Dendritic cell treated with granulocyte-macrophage colony-stimulating factor and Interleukin-4, amounts not matched to agents 40 ng/mL and 50 ng/mL, for 4 days (primary cell): Measurements from ENCODE around the gene KLRD1.
"Not testable (repeated sequence)": the region's sequence is repeated elsewhere in the genome, so short reads cannot be mapped to it uniquely, and the experiment has no call there.

Source experiments
- H3K27ac Mint-ChIP-seq: one replicate; pipeline ENCODE4 v1.8.0; 2022; ENCODE audit warnings: mild to moderate bottlenecking, mixed read lengths
- H3K27me3 Mint-ChIP-seq: one replicate; pipeline ENCODE4 v1.8.0; 2022; ENCODE audit warnings: mild to moderate bottlenecking, mixed read lengths
- H3K36me3 Mint-ChIP-seq: one replicate; pipeline ENCODE4 v1.8.0; 2022; ENCODE audit warnings: low read depth, mixed read lengths
- H3K4me1 Mint-ChIP-seq: one replicate; pipeline ENCODE4 v1.8.0; 2022; ENCODE audit warnings: low read depth, mixed read lengths
- H3K4me3 Mint-ChIP-seq: one replicate; pipeline ENCODE4 v1.8.0; 2022; ENCODE audit warnings: mild to moderate bottlenecking, moderate library complexity, mixed read lengths
- H3K9me3 Mint-ChIP-seq: one replicate; pipeline ENCODE4 v1.8.0; 2022; ENCODE audit warnings: mixed read lengths
- intact Hi-C: fragments of 100-400 bp; cut with micrococcal nuclease; formaldehyde crosslinking; loops from one replicate; pipeline ENCODE4 v1.15.0; 2022

KLRD1 gene

DNA sequence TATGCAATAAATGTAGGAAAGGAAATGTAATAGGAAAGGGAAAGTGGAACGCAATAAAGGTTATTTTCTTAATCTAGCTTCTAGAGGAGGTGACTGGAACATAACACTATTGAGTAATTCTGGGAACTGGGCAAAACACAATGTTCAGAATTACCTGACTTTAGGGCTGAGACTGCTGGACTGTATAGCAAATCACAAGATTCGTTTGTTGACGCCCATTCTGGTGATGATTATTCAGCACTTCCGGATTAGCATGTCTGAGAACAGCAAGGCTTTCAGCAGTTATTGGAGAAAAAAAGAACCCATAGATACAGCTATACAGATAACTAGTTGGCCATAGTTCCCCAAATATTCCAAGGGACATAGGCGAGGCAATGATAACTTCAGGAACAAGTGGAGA lies 2.3 kb upstream of the KLRD1 start:
- no peak overlapping the region for H3K27ac Mint-ChIP-seq
- H3K27me3 Mint-ChIP-seq: no peaks in the 10 kb centered on the region
- intact Hi-C loops: no loop called here
- H3K36me3 Mint-ChIP-seq: no peaks in the 10 kb centered on the region
- H3K4me3 Mint-ChIP-seq: no peak overlapping the region
- no peaks in the 10 kb centered on the region for H3K4me1 Mint-ChIP-seq
- peaks cover 13% of the 10 kb centered on the region for H3K9me3 Mint-ChIP-seq

DNA sequence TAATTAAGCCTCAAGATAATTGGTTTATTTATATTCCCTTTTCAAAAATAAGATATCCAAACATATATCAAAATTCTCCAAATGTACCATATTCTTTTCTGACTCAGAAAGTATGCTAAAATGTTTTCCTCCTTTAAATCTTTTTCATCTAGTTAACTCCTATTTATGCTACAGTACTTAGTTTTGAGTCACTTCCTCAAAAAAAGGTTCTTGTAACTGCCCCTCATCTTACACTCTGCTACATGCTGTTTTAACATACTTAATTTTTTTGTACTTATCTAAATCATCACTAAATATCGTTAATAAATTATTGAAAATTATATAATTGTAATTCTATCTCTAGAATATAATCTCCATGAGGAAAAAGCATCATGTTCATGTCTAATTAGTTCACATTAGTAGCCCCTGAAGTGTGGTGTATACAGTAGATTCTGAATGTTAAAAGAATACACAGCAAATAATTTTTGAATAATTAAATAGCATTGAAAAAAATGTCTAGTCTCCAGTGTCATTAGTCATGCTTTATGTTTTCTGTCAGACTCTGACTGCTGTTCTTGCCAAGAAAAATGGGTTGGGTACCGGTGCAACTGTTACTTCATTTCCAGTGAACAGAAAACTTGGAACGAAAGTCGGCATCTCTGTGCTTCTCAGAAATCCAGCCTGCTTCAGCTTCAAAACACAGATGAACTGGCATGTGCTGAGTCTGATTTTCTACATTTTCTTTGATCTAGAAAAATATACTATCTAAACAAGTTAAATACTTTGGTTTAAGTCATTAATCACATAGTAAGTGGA lies 3.5 kb downstream of the KLRD1 start:
- H3K9me3 Mint-ChIP-seq: no peaks in the 10 kb centered on the region
- H3K27ac Mint-ChIP-seq: no peak overlapping the region
- no peaks in the 10 kb centered on the region for H3K27me3 Mint-ChIP-seq
- intact Hi-C loops: loop anchor here (10.0 kb wide), 1 partner anchor 66 kb away; no protein-coding TSS in a partner anchor
- H3K36me3 Mint-ChIP-seq: no peaks in the 10 kb centered on the region
- peaks cover 9% of the 10 kb centered on the region for H3K4me1 Mint-ChIP-seq
- no peak overlapping the region for H3K4me3 Mint-ChIP-seq

DNA sequence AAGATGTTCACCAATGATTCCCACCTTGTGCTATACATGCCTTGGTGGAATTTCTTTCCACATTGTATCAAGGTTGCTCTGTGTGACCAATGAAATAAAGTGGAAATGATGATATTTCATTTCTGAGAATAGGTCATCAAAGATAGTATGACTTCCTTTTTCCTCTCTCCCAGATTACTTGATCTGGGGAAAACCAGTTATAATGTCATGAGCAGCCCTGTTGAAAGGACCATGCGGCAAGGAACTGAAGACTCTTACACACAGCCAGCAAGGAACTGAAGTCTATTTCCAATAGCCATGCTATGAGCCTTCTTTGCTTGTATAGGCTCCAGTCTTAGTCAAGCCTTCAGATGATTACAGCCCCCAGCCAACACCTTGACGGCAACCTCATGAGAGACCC lies 11.7 kb downstream of the KLRD1 start:
- intact Hi-C loops: loop anchor here (10.0 kb wide), 1 partner anchor 75 kb away; no protein-coding TSS in a partner anchor
- no peak overlapping the region for H3K4me3 Mint-ChIP-seq
- H3K9me3 Mint-ChIP-seq: no peaks in the 10 kb centered on the region
- H3K4me1 Mint-ChIP-seq: peaks cover 5% of the 10 kb centered on the region
- no peak overlapping the region for H3K27ac Mint-ChIP-seq
- H3K36me3 Mint-ChIP-seq: no peaks in the 10 kb centered on the region
- peaks cover 3% of the 10 kb centered on the region for H3K27me3 Mint-ChIP-seq

DNA sequence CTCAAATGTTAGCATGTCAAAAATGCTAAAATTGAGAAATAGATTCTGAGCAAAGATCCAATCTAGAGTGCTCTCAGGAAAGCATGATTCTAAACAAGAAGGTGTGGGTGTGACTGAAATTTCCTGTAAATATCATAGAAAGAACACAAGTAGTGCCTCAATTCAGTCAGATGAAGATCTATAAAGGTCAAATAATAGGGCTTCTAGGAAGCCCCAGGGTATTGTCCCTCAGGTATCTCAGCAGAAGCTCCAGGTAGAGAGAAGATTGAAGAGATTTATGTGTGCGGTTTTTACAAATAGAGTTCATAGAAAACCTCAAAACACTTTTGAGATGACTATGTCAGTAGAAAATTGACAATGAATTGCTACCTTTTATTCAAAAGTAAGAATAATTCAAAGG lies 13.0 kb downstream of the KLRD1 start:
- Mint-ChIP-seq H3K36me3 (no peaks in the 10 kb centered on the region), H3K4me3 (no peak overlapping the region), H3K9me3 (no peaks in the 10 kb centered on the region), H3K4me1 (peaks cover 5% of the 10 kb centered on the region), H3K27me3 (peaks cover 3% of the 10 kb centered on the region), H3K27ac (no peak overlapping the region)
- intact Hi-C loops: no loop called here

DNA sequence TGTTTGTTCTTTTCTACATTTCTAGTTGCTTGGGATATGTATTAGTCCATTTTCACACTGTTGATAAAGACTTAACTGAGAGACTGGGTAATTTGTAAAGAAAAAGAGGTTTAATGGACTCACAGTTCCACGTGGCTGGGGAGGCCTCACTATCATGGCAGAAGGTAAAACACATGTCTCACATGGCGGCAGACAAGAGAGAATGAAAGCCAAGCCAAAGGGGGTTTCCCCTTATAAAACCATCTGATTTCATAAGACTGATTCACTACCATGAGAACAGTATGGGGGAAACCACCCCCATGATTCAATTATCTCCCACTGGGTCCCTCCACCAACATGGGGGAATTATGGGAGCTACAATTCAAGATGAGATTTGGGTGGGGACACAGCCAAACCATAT lies 21.0 kb downstream of the KLRD1 start:
- H3K36me3 Mint-ChIP-seq, H3K4me1 Mint-ChIP-seq, H3K4me3 Mint-ChIP-seq, H3K27me3 Mint-ChIP-seq, H3K27ac Mint-ChIP-seq, intact Hi-C loops, H3K9me3 Mint-ChIP-seq: not testable (repeated sequence)

DNA sequence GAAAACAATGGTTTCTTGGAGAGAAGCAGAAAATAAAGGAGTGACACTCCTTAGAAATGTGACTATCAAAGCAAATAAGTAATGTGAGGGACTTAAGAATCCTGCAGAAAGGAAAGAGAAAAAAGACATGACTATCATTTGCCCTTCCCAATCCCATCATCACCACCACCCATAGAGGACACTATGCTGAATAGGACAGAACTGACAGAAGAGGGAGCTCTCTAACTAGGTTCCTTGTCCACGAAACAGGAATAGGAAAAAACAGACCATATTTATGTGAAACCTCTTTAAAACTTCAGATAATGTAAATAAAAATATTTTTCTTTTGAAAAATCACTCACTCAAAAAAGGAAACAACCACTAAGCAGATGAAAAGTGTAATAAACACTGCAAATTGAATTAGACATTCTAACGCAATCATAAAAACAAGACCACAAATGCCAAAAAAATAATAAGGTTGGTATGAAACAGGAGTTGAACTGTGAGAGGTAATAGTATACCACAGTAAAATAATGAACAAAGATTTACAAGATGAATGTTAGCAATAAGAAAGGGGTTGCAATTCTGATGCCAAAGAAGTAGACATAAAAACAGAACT lies 24.1 kb downstream of the KLRD1 start:
- peaks cover 12% of the 10 kb centered on the region for H3K4me1 Mint-ChIP-seq
- intact Hi-C loops: loop anchor here (1.0 kb wide), 2 partner anchors 95 to 231 kb away; no protein-coding TSS in a partner anchor
- H3K4me3 Mint-ChIP-seq: no peak overlapping the region
- H3K27me3 Mint-ChIP-seq: peaks cover 8% of the 10 kb centered on the region
- H3K36me3 Mint-ChIP-seq: no peaks in the 10 kb centered on the region
- no peak overlapping the region for H3K27ac Mint-ChIP-seq
- no peaks in the 10 kb centered on the region for H3K9me3 Mint-ChIP-seq

DNA sequence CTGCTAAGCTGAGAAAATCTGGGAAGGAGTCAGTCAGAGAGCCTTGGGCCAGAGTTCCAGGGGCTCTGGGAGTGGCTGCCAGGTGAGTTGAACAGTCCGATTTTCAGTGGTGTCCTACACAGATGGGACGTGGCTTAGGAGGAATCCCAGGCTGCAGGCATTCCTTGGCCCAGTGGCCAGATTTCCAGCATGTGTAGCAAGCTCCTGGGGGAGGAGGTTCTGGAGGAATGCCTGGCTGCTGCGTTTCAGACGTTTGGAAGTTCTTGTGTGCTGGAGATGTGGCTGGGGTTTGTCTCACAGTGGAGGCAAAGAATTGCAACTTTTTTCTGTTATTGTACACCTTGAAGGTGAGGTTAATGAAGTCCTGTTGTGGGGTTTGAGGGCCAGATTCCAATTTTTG lies 28.5 kb downstream of the KLRD1 start:
- intact Hi-C loops, H3K27ac Mint-ChIP-seq, H3K4me3 Mint-ChIP-seq, H3K27me3 Mint-ChIP-seq, H3K9me3 Mint-ChIP-seq, H3K36me3 Mint-ChIP-seq: not testable (repeated sequence)
- peaks cover 12% of the 10 kb centered on the region for H3K4me1 Mint-ChIP-seq

DNA sequence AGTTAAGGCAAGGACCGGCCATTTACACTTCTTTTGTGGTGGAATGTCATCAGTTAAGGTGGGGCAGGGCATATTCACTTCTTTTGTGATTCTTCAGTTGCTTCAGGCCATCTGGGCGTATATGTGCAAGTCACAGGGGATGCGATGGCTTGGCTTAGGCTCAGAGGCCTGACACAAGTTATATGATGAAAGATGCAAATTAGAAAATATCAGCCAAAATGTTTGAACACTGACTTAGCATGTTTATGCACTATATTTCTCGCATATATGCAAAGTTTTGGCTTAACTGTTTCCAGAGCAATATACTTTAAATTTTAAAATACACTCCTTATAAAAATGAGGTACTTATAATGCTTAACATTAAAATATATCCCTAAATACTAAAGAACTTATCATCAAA lies 30.8 kb downstream of the KLRD1 start:
- intact Hi-C loops, H3K36me3 Mint-ChIP-seq, H3K4me3 Mint-ChIP-seq, H3K27ac Mint-ChIP-seq, H3K27me3 Mint-ChIP-seq: not testable (repeated sequence)
- peaks cover 18% of the 10 kb centered on the region for H3K4me1 Mint-ChIP-seq
- H3K9me3 Mint-ChIP-seq: peaks cover 17% of the 10 kb centered on the region

DNA sequence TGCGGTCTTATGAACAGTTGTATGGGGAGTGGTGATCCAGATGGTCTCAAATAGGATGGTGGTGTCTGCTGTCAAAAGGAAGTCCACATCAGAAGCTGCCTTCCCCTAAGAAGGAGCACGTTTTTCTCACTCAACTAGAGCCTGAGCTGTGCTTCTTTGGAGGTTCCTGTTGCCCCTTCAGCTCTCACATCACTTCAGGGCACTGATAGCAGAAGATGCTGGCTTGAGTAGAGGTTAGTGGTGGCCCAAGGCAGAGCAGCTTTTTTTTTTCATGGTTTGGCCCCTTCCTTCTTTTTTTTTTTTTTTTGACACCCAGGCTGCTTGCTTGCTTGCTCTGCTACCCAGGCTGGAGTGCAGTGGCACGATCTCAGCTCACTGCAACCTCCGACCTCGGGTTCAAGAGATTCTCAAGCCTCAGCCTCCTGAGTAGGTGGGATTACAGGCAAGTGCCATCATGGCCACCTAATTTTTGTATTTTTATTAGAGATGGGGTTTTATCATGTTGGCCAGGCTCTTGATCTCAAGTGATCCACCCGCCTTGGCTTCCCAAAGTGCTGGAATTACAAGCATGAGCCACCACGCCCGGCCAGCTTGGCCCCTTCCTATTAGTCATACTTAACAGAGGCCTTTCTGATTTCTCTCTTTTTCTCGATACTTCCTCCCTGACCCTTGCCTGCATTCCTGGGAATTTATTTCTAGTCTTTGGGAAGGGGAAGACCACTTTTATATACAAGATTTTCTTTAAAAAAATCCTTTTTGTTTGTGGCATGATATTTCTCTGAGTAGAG lies 31.6 kb downstream of the KLRD1 start:
- Mint-ChIP-seq H3K36me3 (peaks cover 6% of the 10 kb centered on the region), H3K27me3 (peaks cover 3% of the 10 kb centered on the region), H3K4me3 (no peak overlapping the region), H3K4me1 (peaks cover 18% of the 10 kb centered on the region), H3K9me3 (peaks cover 24% of the 10 kb centered on the region), H3K27ac (no peak overlapping the region)
- intact Hi-C loops: no loop called here

DNA sequence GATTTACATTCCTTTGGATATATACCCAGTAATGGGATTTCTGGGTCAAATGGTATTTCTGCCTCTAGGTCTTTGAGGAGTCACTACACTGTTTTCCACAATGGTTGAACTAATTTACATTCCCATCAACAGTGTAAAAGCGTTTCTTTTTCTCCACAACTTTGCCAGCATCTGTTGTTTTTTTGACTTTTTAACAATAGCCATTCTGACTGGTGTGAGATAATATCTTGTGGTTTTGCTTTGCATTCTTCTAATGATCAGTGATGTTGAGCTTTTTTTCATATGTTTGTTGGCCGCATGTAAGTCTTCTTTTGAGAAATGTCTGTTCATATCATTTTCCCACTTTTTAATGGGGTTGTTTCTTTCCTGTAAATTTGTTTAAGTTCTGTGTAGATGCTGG lies 33.3 kb downstream of the KLRD1 start:
- peaks cover 26% of the 10 kb centered on the region for H3K9me3 Mint-ChIP-seq
- H3K4me1 Mint-ChIP-seq, H3K27me3 Mint-ChIP-seq, H3K27ac Mint-ChIP-seq, H3K4me3 Mint-ChIP-seq, H3K36me3 Mint-ChIP-seq, intact Hi-C loops: not testable (repeated sequence)

DNA sequence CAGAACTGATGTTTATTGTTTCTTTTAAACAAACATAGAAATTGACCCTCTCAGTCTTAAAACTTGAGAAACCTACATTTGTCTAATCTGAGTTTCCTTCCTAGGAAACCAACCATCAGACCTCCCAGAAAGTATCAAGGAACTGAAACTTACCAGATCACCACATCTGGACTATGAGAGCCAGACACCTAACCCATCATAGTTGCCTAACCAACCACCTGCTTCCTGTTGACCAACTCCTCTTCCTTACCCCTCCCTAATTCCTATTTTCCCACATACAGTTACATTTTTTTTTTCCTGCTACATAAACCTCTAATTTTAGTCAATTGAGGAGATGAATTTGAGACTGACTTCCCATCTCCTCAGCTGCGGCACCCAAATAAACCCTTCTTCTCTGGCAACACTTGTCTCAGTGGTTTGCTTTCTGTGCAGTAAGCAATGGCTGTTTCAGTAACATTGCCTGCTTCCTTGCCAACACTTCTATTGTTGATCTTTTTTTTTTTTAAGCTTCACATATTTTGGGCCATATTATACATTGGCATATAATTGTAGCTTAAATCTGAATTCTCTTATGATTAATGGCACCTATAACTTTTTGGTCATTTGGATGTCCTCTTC lies 34.3 kb downstream of the KLRD1 start:
- Mint-ChIP-seq H3K9me3 (peaks cover 29% of the 10 kb centered on the region), H3K4me1 (peaks cover 6% of the 10 kb centered on the region), H3K27me3 (no peaks in the 10 kb centered on the region), H3K27ac (no peak overlapping the region), H3K36me3 (peaks cover 6% of the 10 kb centered on the region), H3K4me3 (no peak overlapping the region)
- intact Hi-C loops: no loop called here

DNA sequence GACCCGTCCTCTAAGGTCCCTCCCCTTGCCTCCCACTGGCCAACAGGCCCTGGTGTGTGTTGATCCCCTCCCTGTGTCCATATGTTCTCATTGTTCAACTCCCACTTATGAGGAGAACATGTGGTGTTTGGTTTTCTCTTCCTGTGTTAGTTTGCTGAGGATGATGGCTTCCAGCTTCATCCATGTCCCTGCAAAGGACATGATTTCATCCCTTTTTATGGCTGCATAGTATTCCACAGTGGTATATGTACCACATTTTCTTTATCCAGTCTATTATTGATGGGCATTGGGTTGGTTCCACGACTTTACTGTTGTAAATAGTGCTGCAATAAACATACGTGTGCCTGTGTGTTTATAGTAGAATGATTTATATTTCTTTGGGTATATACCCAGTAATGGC lies 43.8 kb downstream of the KLRD1 start:
- H3K9me3 Mint-ChIP-seq: peaks cover 35% of the 10 kb centered on the region
- H3K36me3 Mint-ChIP-seq, H3K4me1 Mint-ChIP-seq, intact Hi-C loops, H3K4me3 Mint-ChIP-seq, H3K27me3 Mint-ChIP-seq, H3K27ac Mint-ChIP-seq: not testable (repeated sequence)

DNA sequence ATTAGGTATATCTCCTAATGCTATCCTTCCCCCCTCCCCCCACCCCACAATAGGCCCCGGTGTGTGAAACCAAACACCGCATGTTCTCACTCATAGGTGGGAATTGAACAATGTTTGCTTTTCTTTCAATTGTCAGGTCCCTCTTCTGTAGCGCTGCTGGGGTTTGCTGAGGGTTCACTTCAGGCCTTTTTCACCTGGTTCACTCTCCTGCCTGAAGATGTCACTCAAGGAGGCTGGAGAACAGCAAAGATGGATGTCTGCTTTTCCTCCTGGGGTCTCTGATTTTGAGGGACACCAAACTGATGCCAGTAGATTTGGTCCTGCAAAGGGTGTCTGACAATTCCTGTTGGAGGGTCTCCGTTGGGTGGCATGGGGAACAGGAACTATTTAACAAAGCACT lies 46.4 kb downstream of the KLRD1 start:
- Mint-ChIP-seq H3K4me1 (no peaks in the 10 kb centered on the region), H3K4me3 (no peak overlapping the region)
- intact Hi-C loops: no loop called here

DNA sequence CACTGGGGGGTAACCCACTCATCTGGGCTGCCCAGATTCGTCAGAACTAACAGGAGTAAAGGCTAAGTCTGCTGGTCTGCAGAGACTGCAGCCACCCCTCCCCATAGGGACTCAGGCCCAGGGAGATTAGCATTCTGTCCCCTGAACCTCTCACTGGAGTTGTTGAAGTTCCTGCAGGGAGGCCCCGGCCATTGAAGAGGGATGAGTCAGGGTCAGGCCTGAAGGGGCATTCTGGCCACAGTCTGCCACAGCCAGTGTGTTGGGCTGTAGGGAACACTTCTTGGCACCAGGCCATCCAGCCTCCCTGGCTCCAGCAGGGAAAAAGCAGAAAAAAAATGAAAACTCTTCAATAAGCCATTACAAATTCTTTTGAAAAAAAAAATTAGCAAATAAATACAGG lies 46.8 kb downstream of the KLRD1 start:
- Mint-ChIP-seq H3K9me3 (peaks cover 19% of the 10 kb centered on the region), H3K36me3 (no peaks in the 10 kb centered on the region), H3K4me1 (no peaks in the 10 kb centered on the region), H3K27ac (no peak overlapping the region), H3K4me3 (no peak overlapping the region), H3K27me3 (no peaks in the 10 kb centered on the region)
- intact Hi-C loops: no loop called here

More for the DNA sequence above, 46.4 kb downstream of the KLRD1 start:
- H3K27me3 Mint-ChIP-seq: no peaks in the 10 kb centered on the region
- peaks cover 23% of the 10 kb centered on the region for H3K9me3 Mint-ChIP-seq
- no peak overlapping the region for H3K27ac Mint-ChIP-seq
- no peaks in the 10 kb centered on the region for H3K36me3 Mint-ChIP-seq
